H1 (cell line): Measurements from ENCODE around the gene GRID2.

Experiments
- CBX5 ChIP-seq: fragments of 300-800, 300-1000 bp; sonication (generic); IDR thresholded peaks from 2 replicates; pipeline ENCODE4 v1.7.1; 2016; ENCODE audit warnings: antibody characterized with exemption, low read length, low read depth
- CHD1 ChIP-seq: IDR thresholded peaks from 2 replicates; pipeline ENCODE4 v1.6.1; 2012; ENCODE audit warnings: low read depth, low read length, improper control_type of control experiment
- JUND ChIP-seq: IDR thresholded peaks from 2 replicates; pipeline ENCODE4 v1.6.1; 2011; ENCODE audit warnings: mild to moderate bottlenecking, improper control_type of control experiment, low read length
- POLR2A ChIP-seq, 2 experiments: IDR thresholded peaks; 1 replicate in 1 of 2; 2 replicates in 1 of 2; pipeline ENCODE4 v1.6.1; 2011; ENCODE audit warnings: low read depth in 2 of 2, low read length in 2 of 2, mild to moderate bottlenecking in 2 of 2; ENCODE audit errors: control extremely low read depth in 1 of 2
- SP1 ChIP-seq: IDR thresholded peaks from 2 replicates; pipeline ENCODE4 v1.6.1; 2011; ENCODE audit warnings: low read depth, low read length

DNA sequence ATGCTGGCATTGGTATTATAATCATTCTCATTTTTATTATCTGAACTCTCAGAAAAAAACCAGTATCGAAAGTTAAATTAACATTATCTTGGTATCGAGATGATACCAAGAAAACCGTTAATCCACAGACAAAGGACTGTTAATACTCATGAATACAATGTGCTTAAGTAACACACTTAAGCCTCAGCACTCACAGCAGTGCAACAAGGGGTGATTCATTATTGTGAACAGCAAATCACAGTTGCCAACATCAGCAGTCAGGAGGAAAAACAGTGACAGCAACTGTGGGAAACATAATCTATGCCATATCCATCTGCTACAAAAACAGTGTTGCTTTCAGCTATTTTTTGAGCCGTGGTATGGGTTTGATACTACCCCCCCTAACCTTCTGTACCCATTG is 1313.8 kb downstream of the GRID2 start:
- TF ChIP-seq SP1: no peak
- TF ChIP-seq CHD1: no peak
- TF ChIP-seq CBX5: no peak
- TF ChIP-seq POLR2A (IDR thresholded peaks at IDR 0.05; ENCODE audit: control extremely low read depth in 1 of 2, low read depth in 2 of 2, low read length in 2 of 2): no peak
- TF ChIP-seq JUND: no peak
